HepG2 (cell line): ENCODE results near the gene ITGA6. TPM values are rescaled to one million over a fixed set of nuclear protein-coding genes. Genes with fewer than 3 reads are reported as not detected.
A peak's percentile ranks its signal among the peaks of the same experiment; 100 is the strongest.

Experiments
- ARNTL ChIP-seq: sonication (generic); formaldehyde crosslinking; IDR thresholded peaks from 2 replicates; pipeline ENCODE4 v1.4.0; 2020; ENCODE audit warnings: mild to moderate bottlenecking, missing genetic modification reagents
- CBX5 ChIP-seq: sonication (generic); formaldehyde crosslinking; IDR thresholded peaks from 2 replicates; pipeline ENCODE4 v1.4.0; 2020; ENCODE audit warnings: missing genetic modification reagents, borderline replicate concordance
- CHCHD3 ChIP-seq: sonication (generic); formaldehyde crosslinking; IDR thresholded peaks from 2 replicates; pipeline ENCODE4 v1.8.0; 2022; ENCODE audit warnings: mild to moderate bottlenecking, missing genetic modification reagents, moderate library complexity
- CHD2 ChIP-seq: IDR thresholded peaks from 2 replicates; pipeline ENCODE4 v1.6.1; 2011; ENCODE audit warnings: low read depth, low read length, improper control_type of control experiment
- ELF3 ChIP-seq: IDR thresholded peaks from 2 replicates; pipeline ENCODE4 v1.6.1; 2016; ENCODE audit warnings: missing genetic modification reagents, missing compliant biosample characterization
- FOXO1 ChIP-seq: sonication (generic); formaldehyde crosslinking; IDR thresholded peaks from 2 replicates; pipeline ENCODE4 v1.4.0; 2020; ENCODE audit warnings: missing genetic modification reagents
- FOXP1 ChIP-seq, 2 experiments: fragments of 450-650 bp in 1 of 2; IDR thresholded peaks; 2 replicates each; pipeline ENCODE4 v1.6.1; 2017 to 2018; ENCODE audit warnings: antibody characterized with exemption in 1 of 2
- GMEB1 ChIP-seq: sonication (generic); formaldehyde crosslinking; IDR thresholded peaks from 2 replicates; pipeline ENCODE4 v1.5.1; 2020; ENCODE audit warnings: missing genetic modification reagents, mild to moderate bottlenecking, borderline replicate concordance
- HOXD1 ChIP-seq: sonication (generic); formaldehyde crosslinking; IDR thresholded peaks from 2 replicates; pipeline ENCODE4 v1.5.0; 2020; ENCODE audit warnings: missing genetic modification reagents
- IRF9 ChIP-seq: sonication (generic); formaldehyde crosslinking; IDR thresholded peaks from 2 replicates; pipeline ENCODE4 v1.8.0; 2022; ENCODE audit warnings: missing genetic modification reagents, mild to moderate bottlenecking, borderline replicate concordance
- KLF16 ChIP-seq, 2 experiments: sonication (generic) in 1 of 2; formaldehyde crosslinking in 1 of 2; IDR thresholded peaks; 2 replicates each; pipeline versions ENCODE4 v1.6.1 to v1.8.0; 2016 to 2023; ENCODE audit warnings: missing genetic modification reagents in 2 of 2, missing compliant biosample characterization in 1 of 2
- NFRKB ChIP-seq: fragments of 450-650 bp; IDR thresholded peaks from 2 replicates; pipeline ENCODE4 v1.6.1; 2017
- RARA ChIP-seq: IDR thresholded peaks from 2 replicates; pipeline ENCODE4 v1.6.1; 2016; ENCODE audit warnings: missing genetic modification reagents, missing compliant biosample characterization
- RFX3 ChIP-seq: IDR thresholded peaks from 2 replicates; pipeline ENCODE4 v1.6.1; 2016; ENCODE audit warnings: missing biosample characterization, missing genetic modification reagents
- SOX6 ChIP-seq, 2 experiments: fragments of 450-650 bp in 1 of 2; sonication (generic) in 1 of 2; formaldehyde crosslinking in 1 of 2; IDR thresholded peaks; 2 replicates each; pipeline versions ENCODE4 v1.4.0 to v1.6.1; 2017 to 2020; ENCODE audit warnings: antibody characterized with exemption in 1 of 2, mild to moderate bottlenecking in 1 of 2, missing genetic modification reagents in 1 of 2
- TFDP1 ChIP-seq: IDR thresholded peaks from 2 replicates; pipeline ENCODE4 v1.6.1; 2016; ENCODE audit warnings: missing compliant biosample characterization, missing genetic modification reagents, borderline replicate concordance
- ZBTB44 ChIP-seq: sonication (generic); formaldehyde crosslinking; IDR thresholded peaks from 2 replicates; pipeline ENCODE4 v1.4.0; 2020; ENCODE audit warnings: missing genetic modification reagents
- ZFP62 ChIP-seq: sonication (generic); formaldehyde crosslinking; IDR thresholded peaks from 2 replicates; pipeline ENCODE4 v1.4.0; 2020; ENCODE audit warnings: missing genetic modification reagents
- ZNF224 ChIP-seq: sonication (generic); formaldehyde crosslinking; IDR thresholded peaks from 2 replicates; pipeline ENCODE4 v1.5.0; 2020; ENCODE audit warnings: mild to moderate bottlenecking, missing genetic modification reagents
- ZNF260 ChIP-seq: sonication (generic); formaldehyde crosslinking; IDR thresholded peaks from 2 replicates; pipeline ENCODE4 v1.4.0; 2020; ENCODE audit warnings: missing genetic modification reagents, low read depth, mild to moderate bottlenecking, borderline replicate concordance
- ZNF331 ChIP-seq: sonication (generic); formaldehyde crosslinking; IDR thresholded peaks from 2 replicates; pipeline ENCODE4 v1.4.0; 2020; ENCODE audit warnings: missing genetic modification reagents
- ZNF543 ChIP-seq: sonication (generic); formaldehyde crosslinking; IDR thresholded peaks from 2 replicates; pipeline ENCODE4 v1.4.0; 2020; ENCODE audit warnings: mild to moderate bottlenecking, missing genetic modification reagents
- ZSCAN25 ChIP-seq: sonication (generic); formaldehyde crosslinking; IDR thresholded peaks from 2 replicates; pipeline ENCODE4 v1.8.0; 2022; ENCODE audit warnings: mild to moderate bottlenecking, missing genetic modification reagents
- polyA plus RNA-seq, 8 experiments: library from polyadenylated mRNA; depleted of rRNA in 3 of 8; stranded (reverse) in 7 of 8; unstranded in 1 of 8; fragments of >200 nt; fragmentation: Illumina TruSeq in 4 of 8; extraction: Trizol in 4 of 8; gene quantifications; 2 replicates each; pipeline versions ENCODE4 v1.2.1 to v1.2.3, GENCODE V29; 2011 to 2016; ENCODE audit warnings: low read depth in 4 of 8, missing spikeins in 1 of 8, mixed read lengths in 1 of 8; ENCODE audit not compliant: insufficient read depth in 1 of 8
- total RNA-seq, 5 experiments: library from RNA; depleted of rRNA; stranded (reverse); fragments of >200 nt; fragmentation: Illumina TruSeq; extraction: Trizol; gene quantifications; 2 replicates each; pipeline ENCODE4 v1.2.3, GENCODE V29; 2016; ENCODE audit warnings: low read depth in 1 of 5

Gene ITGA6
- total and polyA plus RNA-seq, 2 of the 13 experiments (the other 11 are each of a cell fraction or from before 2014, with no cell fraction given) = 24.0 to 92.5 TPM

- TF ChIP-seq ZNF224 (CRISPR knock-in tag) (no peak), ZBTB44 (CRISPR knock-in tag) (no peak), IRF9 (CRISPR knock-in tag) (peak; percentile 57; the same call in 1 of the 2 replicates), NFRKB (no peak), CHCHD3 (CRISPR knock-in tag) (no peak), FOXO1 (peak; percentile 53; the same call in 1 of the 2 replicates), ARNTL (CRISPR knock-in tag) (peak; percentile 80; the same call in 1 of the 2 replicates), ELF3 (CRISPR knock-in tag) (peak; percentile 75), CBX5 (CRISPR knock-in tag) (peak; percentile 61; the same call in 1 of the 2 replicates), RFX3 (no peak), GMEB1 (no peak), ZFP62 (no peak), CHD2 (no peak), TFDP1 (CRISPR knock-in tag) (no peak; the same call in 1 of the 2 replicates), RARA (CRISPR knock-in tag) (peak; percentile 56), KLF16 (CRISPR knock-in tag; IDR thresholded peaks at IDR 0.05) (peak in 1 of 2 experiments; percentile 92; a peak in 2 of 4 replicates), ZSCAN25 (CRISPR knock-in tag) (no peak), ZNF543 (CRISPR knock-in tag) (no peak), ZNF260 (CRISPR knock-in tag) (no peak), HOXD1 (CRISPR knock-in tag) (no peak), SOX6 (IDR thresholded peaks at IDR 0.05) (no peak), SOX6 (CRISPR knock-in tag; IDR thresholded peaks at IDR 0.05) (peak; percentile 91), FOXP1 (IDR thresholded peaks at IDR 0.05) (no peak), FOXP1 (CRISPR knock-in tag; IDR thresholded peaks at IDR 0.05) (peak; percentile 83), ZNF331 (CRISPR knock-in tag) (peak; percentile 60; the same call in 1 of the 2 replicates)
Measured at GRCh38 chr2:172465417-172466334, 38.3 kb downstream of the ITGA6 start (continued).
